Measurements from ENCODE around the gene RASSF1.
A peak's percentile ranks its signal among the peaks of the same experiment; 100 is the strongest.

Gene RASSF1

DNA sequence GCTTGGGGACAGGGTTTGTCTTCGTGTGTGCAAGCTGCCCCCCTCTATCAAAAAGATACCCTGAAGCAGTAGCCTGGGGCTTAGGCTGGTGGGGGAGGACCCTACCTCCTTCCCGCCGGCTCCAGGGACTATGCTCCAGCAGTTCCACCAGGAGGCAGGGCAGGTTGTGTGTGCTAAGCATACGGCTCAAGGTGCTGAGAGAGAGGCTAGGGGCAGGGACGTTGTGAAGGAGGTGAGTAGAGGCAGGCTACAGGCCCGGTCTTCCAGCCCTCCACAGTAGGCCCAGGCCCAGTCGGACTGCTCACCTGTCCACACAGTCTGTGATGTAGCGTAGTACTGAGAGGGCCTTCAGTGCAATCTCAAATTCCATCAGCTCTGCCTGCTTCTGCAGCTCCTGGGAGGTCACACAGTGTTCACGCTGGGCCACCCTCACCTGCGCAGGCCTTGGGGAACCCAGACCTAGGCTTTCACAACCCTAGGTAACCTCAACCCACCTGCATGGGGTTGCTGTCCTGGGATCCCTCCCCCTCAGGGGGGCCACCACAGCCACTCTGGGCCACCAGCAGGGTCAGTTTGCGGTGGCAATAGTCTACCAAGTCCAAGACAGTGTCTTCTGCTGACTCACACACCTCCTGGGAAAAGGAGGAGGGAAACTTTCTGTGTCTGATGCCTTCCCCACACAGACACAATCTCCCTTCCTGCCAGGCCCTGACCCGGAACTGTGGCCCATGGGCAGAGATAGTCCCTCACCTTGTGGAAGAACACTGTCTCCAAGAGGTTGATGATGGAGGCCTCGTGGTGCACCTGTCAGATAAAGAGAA, 2.4 kb upstream of the RASSF1 start:
- DNase-seq (ENCODE audit: low read depth, low spot score) = no peak

- no peak for DNase-seq (ENCODE audit: low read depth, low spot score)
Observed at GRCh38 chr3:50341996-50342650, 1.5 kb upstream of the RASSF1 start.

- no peak for DNase-seq (ENCODE audit: low read depth, low spot score)
Observed at GRCh38 chr3:50341537-50341936, 901 bp upstream of the RASSF1 start.

GRCh38 chr3:50340147-50340447, 539 bp downstream of the RASSF1 start:
- DNase-seq (ENCODE audit: low read depth, low spot score) = no peak

- DNase-seq (ENCODE audit: low read depth, low spot score) = no peak
Observed at GRCh38 chr3:50339485-50340146, 1.0 kb downstream of the RASSF1 start.

GRCh38 chr3:50338965-50339364, 1.7 kb downstream of the RASSF1 start:
- no peak for DNase-seq (ENCODE audit: low read depth, low spot score)

- peak; percentile 100 for DNase-seq (ENCODE audit: low read depth, low spot score)
Observed at GRCh38 chr3:50337175-50337861, 3.3 kb downstream of the RASSF1 start.

GRCh38 chr3:50336452-50337174, 4.0 kb downstream of the RASSF1 start:
- DNase-seq (ENCODE audit: low read depth, low spot score) = no peak

GRCh38 chr3:50334339-50335075, 6.1 kb downstream of the RASSF1 start:
- no peak for DNase-seq (ENCODE audit: low read depth, low spot score)

DNA sequence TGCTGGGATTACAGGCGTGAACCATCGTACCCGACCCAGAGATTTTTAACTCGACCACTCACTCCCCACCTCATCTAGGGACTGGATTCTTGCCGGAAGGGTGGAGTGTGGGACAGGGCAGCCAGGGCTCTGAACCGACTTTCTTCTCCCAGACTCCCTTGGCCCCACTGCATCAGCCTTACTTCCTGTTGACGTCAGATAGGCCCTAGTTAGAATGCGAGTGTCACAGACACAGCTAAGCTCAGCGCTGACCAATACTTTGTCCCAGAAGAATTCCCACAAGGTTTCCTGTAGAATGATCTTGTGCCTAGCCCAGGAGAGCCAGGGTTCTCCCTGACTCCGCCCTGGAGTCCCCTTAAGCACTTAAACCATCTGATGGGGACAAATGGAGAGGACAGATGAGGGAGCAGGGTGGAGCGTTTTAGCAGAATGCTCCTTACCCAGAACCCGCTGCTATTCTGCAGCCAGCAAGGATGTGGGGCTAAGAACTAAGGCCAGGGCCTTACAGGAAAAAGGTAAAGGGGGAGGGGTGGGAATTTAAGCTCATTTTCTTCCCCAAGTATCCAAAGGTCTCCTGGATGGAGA, 6.8 kb downstream of the RASSF1 start:
- DNase-seq (ENCODE audit: low read depth, low spot score) = no peak

GRCh38 chr3:50331364-50331907, 9.2 kb downstream of the RASSF1 start:
- no peak for DNase-seq (ENCODE audit: low read depth, low spot score)

DNA sequence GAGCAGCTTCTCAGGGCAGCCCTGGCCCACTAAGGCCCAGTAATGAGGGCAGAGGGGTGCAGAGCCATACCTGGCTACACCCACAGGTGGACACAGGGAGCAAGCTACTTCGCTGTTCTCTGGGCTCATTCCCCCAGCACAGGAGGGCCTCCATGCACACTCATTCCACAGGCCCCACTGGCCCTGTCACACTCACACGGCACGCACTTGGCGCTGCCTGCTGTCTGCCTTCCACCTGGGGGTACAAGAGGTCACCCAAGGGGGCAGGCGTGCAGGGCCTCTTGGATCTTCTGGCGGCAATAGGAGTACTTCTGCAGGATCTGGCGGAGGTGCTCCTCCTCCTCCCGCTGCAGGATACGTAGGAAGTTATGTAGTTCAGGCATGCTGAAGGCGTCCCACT, 10.3 kb downstream of the RASSF1 start:
- no peak for DNase-seq (ENCODE audit: low read depth, low spot score)

DNA sequence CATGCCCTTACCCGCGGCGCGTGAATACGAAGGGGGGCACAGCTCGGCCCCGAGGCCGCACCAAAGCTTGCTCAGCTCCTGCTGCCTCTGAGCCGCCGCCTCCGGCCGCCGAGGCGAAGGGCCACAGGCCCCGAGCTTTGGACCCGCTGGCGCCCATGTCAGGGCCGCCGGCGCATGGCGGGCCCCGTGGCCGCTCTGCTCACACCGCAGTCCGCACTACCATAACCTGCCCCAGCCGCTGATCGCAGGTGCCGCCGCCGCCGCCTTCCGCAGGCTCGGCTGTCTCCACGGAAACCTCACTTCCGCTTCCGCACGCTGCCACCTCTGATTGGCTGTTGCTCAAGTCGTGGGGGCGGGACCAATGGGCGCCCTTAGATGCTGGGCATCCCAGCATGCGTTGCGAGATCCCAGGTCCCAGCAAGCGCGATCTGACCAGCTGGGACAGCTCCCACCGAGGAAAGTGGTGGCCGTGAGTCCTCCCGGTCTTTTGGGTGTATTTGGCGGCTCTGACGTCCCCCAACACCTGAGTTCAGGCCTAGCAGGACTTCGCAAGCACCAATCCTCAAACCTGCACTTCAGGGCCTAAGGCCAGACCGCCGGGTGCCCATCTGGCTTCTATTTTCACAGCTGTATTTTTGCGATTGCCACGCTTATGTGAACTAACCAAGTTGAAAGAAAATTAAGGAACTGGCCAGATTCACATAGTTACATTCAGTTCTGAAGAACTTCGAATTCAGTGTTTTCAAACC, 12.5 kb downstream of the RASSF1 start, which contains the start of gene TUSC2:
TSS of gene TUSC2 (minus strand) at position 281 of the 749 bp plus-strand sequence. CDS start at position 157, 124 bp downstream.
- DNase-seq (ENCODE audit: low read depth, low spot score) = peak; percentile 99

GRCh38 chr3:50327129-50327528, 13.5 kb downstream of the RASSF1 start:
- no peak for DNase-seq (ENCODE audit: low read depth, low spot score)

GRCh38 chr3:50326182-50326541, 14.5 kb downstream of the RASSF1 start:
- no peak for DNase-seq (ENCODE audit: low read depth, low spot score)

- no peak for DNase-seq (ENCODE audit: low read depth, low spot score)
Observed at GRCh38 chr3:50325497-50326181, 15.0 kb downstream of the RASSF1 start.

GRCh38 chr3:50325113-50325480, 15.5 kb downstream of the RASSF1 start:
- DNase-seq (ENCODE audit: low read depth, low spot score) = no peak

DNA sequence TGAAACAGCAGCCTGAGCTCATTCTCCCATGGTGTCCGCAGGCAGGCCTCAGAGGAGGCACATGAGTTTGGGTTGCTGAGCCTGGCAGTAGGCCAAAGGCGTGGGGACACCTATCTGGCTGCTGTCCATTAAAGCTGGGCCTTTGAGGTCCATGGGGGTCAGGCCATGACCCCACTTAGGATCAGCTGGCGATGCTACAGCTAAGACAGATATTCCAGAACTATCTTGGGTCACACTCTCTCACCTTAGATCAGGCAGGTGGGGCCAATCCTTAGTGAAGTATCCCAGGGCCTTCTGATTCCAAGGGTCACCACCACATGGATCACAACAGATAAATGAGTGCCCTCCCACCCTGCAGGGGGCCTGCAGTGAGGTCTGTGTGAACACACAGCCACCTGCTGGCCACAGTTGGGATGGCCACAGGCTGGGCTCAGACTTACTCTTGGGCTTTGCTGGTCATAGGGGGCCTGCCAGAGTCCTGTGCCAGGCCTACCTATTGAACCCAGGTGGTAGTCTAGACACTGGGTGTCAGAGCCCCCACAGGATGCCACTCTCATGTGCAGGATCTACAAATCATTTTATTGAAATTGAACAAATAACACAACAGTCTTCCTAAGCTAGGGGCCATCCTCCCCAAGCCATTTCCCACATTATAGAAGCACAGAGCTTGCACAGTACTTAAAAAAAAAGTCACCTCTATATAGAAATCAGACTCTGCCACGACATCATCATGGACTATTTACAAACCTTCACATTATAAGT, 16.1 kb downstream of the RASSF1 start:
- peak; percentile 80 for DNase-seq (ENCODE audit: low read depth, low spot score)
